ENCODE measurements around the gene TAF4. TPM values are rescaled to one million over a fixed set of nuclear protein-coding genes. Genes with fewer than 3 reads are reported as not detected.

The TAF4 gene
- total and polyA plus RNA-seq, 2 of the 13 experiments (the other 11 are each of a cell fraction or from before 2014, with no cell fraction given): 5.9 to 12.0 TPM

GRCh38 chr20:61976263-61976643 is 89.4 kb downstream of the TAF4 start:
- no peak for TF ChIP-seq POLR2AphosphoS2 (IDR thresholded peaks at IDR 0.05; ENCODE audit: low read depth, low read length)
- ATAC-seq: peak; percentile 8; the same call in 2 of the 3 replicates
- ChIA-PET CTCF (ENCODE audit: low intra/inter-chr PET ratio, low total read pairs) (no interaction called here), POLR2A (no interaction called here)
- Histone ChIP-seq H3K4me2 (ENCODE audit: low read depth, low read length) (no peak overlapping the region), H3K9ac (ENCODE audit: insufficient read depth, low read depth, low read length) (no peak overlapping the region), H2AFZ (ENCODE audit: low read length) (no peak overlapping the region), H3K4me1 (ENCODE audit: insufficient read depth, low read length) (0 out of 2 replicates have a peak, but pooled peaks cover 3% of the 10 kb centered on the region), H3K36me3 (replicated peaks in 1 of 2; ENCODE audit: control insufficient read depth in 1 of 2, insufficient read depth in 2 of 2, low read length in 2 of 2) (peaks cover 36 to 59% of the 10 kb centered on the region in 2 experiments), H3K27ac (ENCODE audit: extremely low read length, insufficient read depth, low read length) (no peak overlapping the region), H3K9me3 (ENCODE audit: low read length) (no peaks in the 10 kb centered on the region), H3K79me2 (ENCODE audit: insufficient read depth, low read length) (no peaks in the 10 kb centered on the region), H3K4me3 (replicated peaks in 1 of 3; ENCODE audit: insufficient read depth in 1 of 3, low read depth in 2 of 3, low read length in 3 of 3) (no peak overlapping the region), H3K27me3 (ENCODE audit: control insufficient read depth in 1 of 2, insufficient read depth in 2 of 2, low read length in 2 of 2) (no peaks in the 10 kb centered on the region), H4K20me1 (ENCODE audit: insufficient read depth, low read length) (peaks cover 16% of the 10 kb centered on the region; the same call in 1 of the 2 replicates)
- BruUV-seq (replicated peaks): no TSS peak
- FAIRE-seq: no peak
- 97% methylated on average over 9 of the region's 9 CpGs for WGBS (ENCODE audit: low lambda C conversion rate)
- in situ Hi-C loops (cut with HindIII; ENCODE audit: extremely low pct_ligation_motif_present, low pct_unique_long_range_greater_than_20kb): no loop called here
- DNase-seq (ENCODE audit: low spot score): no peak
- intact Hi-C loops (cut with micrococcal nuclease; ENCODE audit: unreplicated experiment): no loop called here

GRCh38 chr20:61975407-61976129 is 90.1 kb downstream of the TAF4 start:
- no TSS peak for BruUV-seq (replicated peaks)
- no peak for DNase-seq (ENCODE audit: low spot score)
- WGBS (ENCODE audit: low lambda C conversion rate): 96% methylated on average over 11 of the region's 11 CpGs
- Histone ChIP-seq H3K27ac (ENCODE audit: extremely low read length, insufficient read depth, low read length) (no peak overlapping the region), H3K79me2 (ENCODE audit: insufficient read depth, low read length) (no peaks in the 10 kb centered on the region), H3K9ac (ENCODE audit: insufficient read depth, low read depth, low read length) (no peak overlapping the region), H4K20me1 (ENCODE audit: insufficient read depth, low read length) (peaks cover 9% of the 10 kb centered on the region; the same call in 1 of the 2 replicates), H3K9me3 (ENCODE audit: low read length) (no peaks in the 10 kb centered on the region), H2AFZ (ENCODE audit: low read length) (no peak overlapping the region), H3K4me1 (ENCODE audit: insufficient read depth, low read length) (no peaks in the 10 kb centered on the region), H3K27me3 (ENCODE audit: control insufficient read depth in 1 of 2, insufficient read depth in 2 of 2, low read length in 2 of 2) (no peaks in the 10 kb centered on the region), H3K4me3 (replicated peaks in 1 of 3; ENCODE audit: insufficient read depth in 1 of 3, low read depth in 2 of 3, low read length in 3 of 3) (no peak overlapping the region), H3K4me2 (ENCODE audit: low read depth, low read length) (no peak overlapping the region), H3K36me3 (replicated peaks in 1 of 2; ENCODE audit: control insufficient read depth in 1 of 2, insufficient read depth in 2 of 2, low read length in 2 of 2) (peaks cover 34 to 58% of the 10 kb centered on the region in 2 experiments)
- ATAC-seq: no peak
- CTCF ChIA-PET (ENCODE audit: low intra/inter-chr PET ratio, low total read pairs): no interaction called here
- POLR2A ChIA-PET: no interaction called here
- intact Hi-C loops (cut with micrococcal nuclease; ENCODE audit: unreplicated experiment) (no loop called here), in situ Hi-C loops (cut with HindIII; ENCODE audit: extremely low pct_ligation_motif_present, low pct_unique_long_range_greater_than_20kb) (no loop called here)
- FAIRE-seq: no peak
- TF ChIP-seq ATF7 (IDR thresholded peaks at IDR 0.05) (0 out of 2 replicates have a peak, but pooled peaks have one; percentile 13), ATF7 (CRISPR knock-in tag; IDR thresholded peaks at IDR 0.05) (no peak), SRSF9 (IDR thresholded peaks at IDR 0.05; ENCODE audit: borderline replicate concordance, insufficient read depth, low read depth, low read length, poor library complexity, severe bottlenecking) (no peak)

All from HepG2 (cell line).